ENCODE data around the gene FGFBP3. TPM values are rescaled to one million over a fixed set of nuclear protein-coding genes. Genes with fewer than 3 reads are reported as not detected.
A peak's percentile ranks its signal among the peaks of the same experiment; 100 is the strongest.

Gene FGFBP3
- total RNA-seq, 3 donors from 2014 or later = 0.85 to 2.1 (median 1.0) TPM

- Histone ChIP-seq H3K9me3 (no peaks in the 10 kb centered on the region), H3K36me3 (ENCODE audit: low read depth) (no peaks in the 10 kb centered on the region), H3K4me1 (ENCODE audit: low read depth) (no peaks in the 10 kb centered on the region), H3K4me3 (no peak overlapping the region)
- ATAC-seq = no peak
- intact Hi-C loops (cut with DNase I, micrococcal nuclease) = no loop called here
- no peak for DNase-seq
- no peak for TF ChIP-seq CTCF (IDR thresholded peaks at IDR 0.05)
These were observed 33.5 kb downstream of the FGFBP3 start for GRCh38 chr10:91875779-91876178.

- ATAC-seq (no peak), DNase-seq (no peak)
- no peak for TF ChIP-seq CTCF (IDR thresholded peaks at IDR 0.05)
- H3K36me3 ChIP-seq (ENCODE audit: low read depth) = no peaks in the 10 kb centered on the region
- no peak overlapping the region for H3K4me3 ChIP-seq
- intact Hi-C loops (cut with DNase I, micrococcal nuclease) = no loop called here
- no peaks in the 10 kb centered on the region for H3K9me3 ChIP-seq
- no peaks in the 10 kb centered on the region for H3K4me1 ChIP-seq (ENCODE audit: low read depth)
These were observed 34.1 kb downstream of the FGFBP3 start for GRCh38 chr10:91875156-91875555.

- no peaks in the 10 kb centered on the region for H3K36me3 ChIP-seq (ENCODE audit: low read depth)
- no peak for TF ChIP-seq CTCF (IDR thresholded peaks at IDR 0.05)
These were observed 43.7 kb downstream of the FGFBP3 start for GRCh38 chr10:91865562-91866081.

GRCh38 chr10:91864744-91865143, 44.5 kb downstream of the FGFBP3 start:
- Histone ChIP-seq H3K9me3 (no peaks in the 10 kb centered on the region), H3K4me1 (ENCODE audit: low read depth) (no peaks in the 10 kb centered on the region), H3K36me3 (ENCODE audit: low read depth) (no peaks in the 10 kb centered on the region), H3K4me3 (no peak overlapping the region)
- TF ChIP-seq CTCF (IDR thresholded peaks at IDR 0.05) = no peak
- no peak for DNase-seq
- no peak for ATAC-seq
- intact Hi-C loops (cut with DNase I, micrococcal nuclease) = no loop called here

More at GRCh38 chr10:91865562-91866081, 43.7 kb downstream of the FGFBP3 start:
- intact Hi-C loops (cut with DNase I, micrococcal nuclease) = no loop called here
- DNase-seq (no peak), ATAC-seq (no peak)
- H3K4me3 ChIP-seq = no peak overlapping the region
- H3K9me3 ChIP-seq = no peaks in the 10 kb centered on the region
- H3K4me1 ChIP-seq (ENCODE audit: low read depth) = no peaks in the 10 kb centered on the region

- no peak overlapping the region for H3K4me3 ChIP-seq
- peak; percentile 87 for ATAC-seq
- intact Hi-C loops (cut with DNase I, micrococcal nuclease) = no loop called here
- H3K9me3 ChIP-seq = no peaks in the 10 kb centered on the region
- no peak for TF ChIP-seq CTCF (IDR thresholded peaks at IDR 0.05)
- no peaks in the 10 kb centered on the region for H3K36me3 ChIP-seq (ENCODE audit: low read depth)
- no peaks in the 10 kb centered on the region for H3K4me1 ChIP-seq (ENCODE audit: low read depth)
- DNase-seq = peak in 2 of 3 donors; percentile 13 to 29
These were observed 45.2 kb downstream of the FGFBP3 start for GRCh38 chr10:91864099-91864498.

GRCh38 chr10:91860885-91861284, 48.4 kb downstream of the FGFBP3 start:
- DNase-seq (no peak), ATAC-seq (no peak)
- H3K36me3 ChIP-seq (ENCODE audit: low read depth) = no peaks in the 10 kb centered on the region
- no peak overlapping the region for H3K4me3 ChIP-seq
- intact Hi-C loops (cut with DNase I, micrococcal nuclease) = no loop called here
- TF ChIP-seq CTCF (IDR thresholded peaks at IDR 0.05) = no peak
- H3K4me1 ChIP-seq (ENCODE audit: low read depth) = no peaks in the 10 kb centered on the region
- H3K9me3 ChIP-seq = no peaks in the 10 kb centered on the region
